Dedifferentiated amniotic fluid mesenchymal stem cell (primary cell): ENCODE data around the gene TTC39C.

Experiments used
- DNase-seq: peaks from one replicate; pipeline ENCODE4 v3.0.0-alpha.2; 2016; ENCODE audit errors: extremely low spot score

TTC39C gene

DNA sequence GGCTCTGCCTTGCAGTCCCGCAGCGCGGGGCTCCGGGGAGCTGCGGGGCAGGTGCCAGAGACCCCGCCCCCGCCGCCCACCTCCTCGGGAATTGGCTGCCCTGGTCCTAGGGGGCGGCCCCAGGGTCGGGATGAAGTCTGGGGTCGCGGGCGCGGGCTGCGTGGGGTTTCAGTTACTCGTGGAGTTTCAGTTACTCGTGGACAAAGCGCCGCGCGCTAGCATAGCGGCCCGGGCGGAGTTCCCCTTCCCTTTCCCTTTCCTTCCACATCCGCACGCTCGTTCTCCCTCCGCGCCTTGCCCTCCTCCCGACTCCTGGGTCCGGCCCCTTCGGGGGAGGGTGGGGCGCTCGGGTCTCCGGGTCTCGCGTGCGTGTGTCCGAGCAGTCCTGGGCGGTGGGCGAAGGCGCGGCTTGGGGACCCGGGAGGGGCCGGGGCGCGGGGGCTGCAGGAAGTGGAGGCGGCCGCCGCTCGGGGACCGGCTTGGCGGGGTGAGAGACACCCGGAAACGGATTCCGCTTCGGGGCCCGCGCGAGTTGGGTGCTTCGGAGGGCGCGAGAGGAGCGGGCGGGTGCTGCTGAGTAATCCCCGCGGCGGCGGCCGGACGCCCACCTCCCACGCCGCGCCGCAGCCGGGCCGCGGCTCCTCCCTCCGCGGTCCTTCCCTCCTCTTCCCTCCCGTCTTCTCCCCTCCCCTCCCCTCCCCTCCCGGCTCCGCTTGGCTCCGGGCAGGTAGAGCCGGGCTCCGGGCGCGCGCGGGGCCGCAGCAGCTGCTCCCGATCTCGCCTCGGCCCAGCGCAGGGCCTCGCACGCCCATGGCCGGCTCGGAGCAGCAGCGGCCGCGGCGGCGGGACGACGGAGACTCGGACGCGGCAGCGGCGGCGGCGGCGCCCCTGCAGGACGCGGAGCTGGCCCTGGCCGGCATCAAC lies at the start of gene TTC39C:
Gene TTC39C, plus strand, starts transcription at position 693 of the 924 bp plus-strand sequence. Its CDS starts 118 bp downstream, at position 811.
- DNase-seq = peak; percentile 63

DNA sequence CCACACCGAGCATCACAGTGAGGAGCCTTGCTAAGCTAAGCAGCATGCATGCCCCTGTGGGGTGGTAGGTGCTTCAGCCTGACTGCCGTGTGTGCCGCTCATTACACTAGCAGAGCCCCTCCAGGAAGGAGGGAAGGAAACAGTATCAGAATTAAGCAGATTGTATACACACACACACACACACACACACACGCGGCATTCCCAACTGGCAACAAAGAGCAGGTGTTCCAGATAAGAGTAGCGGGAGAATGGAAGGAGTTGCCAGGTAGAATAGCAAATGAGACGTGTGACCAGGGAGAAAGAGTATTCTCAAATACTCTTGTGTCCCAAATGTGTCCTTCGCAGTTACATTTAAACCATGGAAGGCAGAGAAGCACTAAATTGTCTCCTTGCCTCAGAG lies 47.6 kb upstream of the TTC39C start:
- no peak for DNase-seq

DNA sequence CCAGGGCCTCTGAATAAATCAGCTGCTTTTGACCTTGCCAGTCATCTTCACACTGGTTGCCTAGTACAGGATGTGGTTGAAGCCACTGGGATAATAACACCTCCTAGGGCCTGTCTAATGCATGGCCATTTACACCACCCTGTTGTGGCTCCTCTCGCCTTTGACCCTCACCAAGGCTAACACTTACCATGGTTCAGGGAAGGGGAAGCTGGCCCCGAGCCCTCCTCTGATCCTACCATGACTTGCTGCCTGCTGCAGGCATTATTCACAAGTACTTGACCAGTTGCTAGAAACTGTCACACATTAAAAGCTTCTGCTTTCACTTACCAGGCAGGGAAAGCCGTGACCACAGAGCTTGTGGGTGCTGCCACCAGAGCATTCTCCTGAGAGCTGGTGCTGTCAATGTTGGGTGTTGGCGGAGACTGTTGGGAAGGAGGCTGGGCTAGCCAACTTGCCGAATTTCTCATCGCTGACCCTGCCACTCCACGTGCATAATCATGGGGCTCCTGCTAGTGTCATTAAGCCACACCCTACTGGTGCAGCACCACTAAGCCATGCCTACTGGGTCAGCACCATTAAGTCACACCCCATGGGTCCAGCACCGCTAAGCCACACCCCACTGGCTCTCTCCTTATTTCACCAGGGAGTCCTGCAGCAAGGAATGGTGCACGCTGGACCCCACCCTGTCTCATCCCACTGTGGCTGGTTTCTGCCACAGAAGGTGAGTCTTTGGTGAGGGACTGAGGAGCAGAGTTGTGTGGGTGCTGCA lies 47.0 kb upstream of the TTC39C start:
- DNase-seq = no peak

DNA sequence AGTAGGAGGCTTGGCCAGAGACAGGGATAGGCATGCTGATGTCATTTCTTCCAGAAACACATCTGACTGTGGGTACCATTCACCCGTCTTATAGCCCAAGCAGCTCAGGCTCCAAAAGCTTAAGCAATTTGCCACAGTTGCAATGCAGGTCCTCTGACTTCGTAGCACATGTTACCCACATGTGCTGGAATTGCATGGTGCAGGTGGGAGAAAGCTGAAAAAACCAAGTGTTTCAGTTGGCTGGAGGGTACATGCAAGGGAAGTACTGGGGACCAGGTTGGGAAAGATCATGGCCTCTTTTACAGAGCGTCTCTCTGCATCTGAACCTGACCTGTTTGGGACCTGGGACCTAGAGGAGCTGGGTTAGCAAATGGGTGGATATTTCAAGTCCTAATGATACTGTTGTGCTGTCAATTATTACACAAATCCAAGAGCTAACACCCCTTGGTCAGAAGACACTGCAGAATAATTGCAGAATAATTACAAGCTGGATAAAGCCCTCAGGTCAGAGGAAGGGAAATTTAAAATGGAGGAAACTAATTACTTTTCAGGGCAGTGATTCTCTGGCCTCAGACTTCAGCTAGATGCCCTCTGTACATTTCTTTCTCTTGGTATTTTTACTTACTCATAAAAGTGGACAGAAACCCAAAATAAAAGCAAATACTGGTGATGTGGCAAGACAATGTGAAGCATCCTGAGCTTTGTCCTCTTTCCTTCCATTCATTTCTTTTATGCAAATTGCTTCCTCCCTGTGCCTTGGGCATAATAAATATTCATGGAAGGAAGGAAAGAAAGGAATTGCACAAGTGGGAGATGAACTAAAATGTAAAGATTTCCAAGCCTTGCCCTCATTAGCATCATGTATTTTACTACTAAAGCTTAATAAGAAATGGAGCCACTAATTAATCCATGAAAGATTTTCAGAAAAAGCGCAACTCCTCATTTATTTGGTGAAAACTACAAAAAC lies 45.6 kb upstream of the TTC39C start:
- no peak for DNase-seq

DNA sequence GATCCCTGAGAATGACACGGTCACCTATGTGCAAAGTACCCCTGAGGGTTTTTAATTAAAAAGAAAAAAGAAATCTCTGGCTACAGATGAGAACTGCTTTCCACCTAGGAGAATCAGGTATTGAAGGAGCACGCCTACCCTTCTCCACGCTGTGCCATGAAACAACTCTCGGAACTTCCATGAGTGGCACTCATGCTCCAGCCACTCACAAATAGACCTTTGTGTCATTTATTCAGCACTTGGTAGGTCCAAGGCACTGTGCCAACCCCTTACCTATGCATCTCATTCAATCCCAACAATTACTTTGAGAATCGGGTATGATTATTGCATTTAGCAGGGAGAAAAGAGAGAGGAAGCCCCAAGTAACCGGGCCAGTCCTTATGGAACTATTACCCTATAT lies 44.9 kb upstream of the TTC39C start:
- DNase-seq = no peak

DNA sequence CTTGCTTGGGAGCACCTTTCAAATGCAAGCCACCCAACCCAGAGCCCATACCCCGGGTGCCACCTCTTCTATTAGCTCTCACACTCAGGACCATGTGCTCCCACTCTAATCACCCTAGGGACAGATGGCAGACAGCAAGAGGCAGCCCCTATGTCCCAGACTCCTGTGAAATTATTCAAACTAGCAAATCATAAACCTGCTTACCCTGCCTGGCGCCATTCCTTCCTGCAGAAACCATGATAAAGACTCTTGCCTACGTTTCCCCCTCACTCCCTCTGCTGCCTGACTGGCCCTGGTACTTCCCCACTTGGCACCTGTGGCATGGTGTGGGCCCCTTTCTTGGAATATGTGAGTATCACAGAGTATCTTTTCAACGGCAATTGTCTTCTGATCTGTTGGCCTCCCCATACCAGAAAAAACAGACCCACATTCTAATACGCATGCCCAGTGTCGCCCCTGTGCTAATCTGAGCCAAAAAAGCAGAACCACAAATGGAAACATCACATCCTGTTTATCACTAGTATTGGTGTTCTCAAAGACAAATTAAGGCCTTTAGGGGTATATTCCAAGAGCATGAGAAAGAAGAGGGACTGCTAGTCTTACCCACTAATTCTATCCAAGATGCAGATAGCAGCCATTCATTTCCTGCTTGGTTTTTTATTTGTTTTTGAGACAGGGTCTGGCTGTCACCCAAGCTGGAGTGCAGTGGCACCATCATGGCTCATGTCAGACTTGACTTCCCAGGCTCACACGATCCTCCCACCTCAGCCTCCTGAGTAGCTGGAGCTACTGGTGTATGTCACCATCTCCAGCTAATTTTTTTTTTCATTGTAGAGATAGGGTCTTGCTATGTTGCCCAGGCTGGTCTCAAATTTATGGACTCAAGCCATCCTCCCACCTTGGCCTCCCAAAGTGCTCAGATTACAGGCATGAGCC lies 44.1 kb upstream of the TTC39C start:
- DNase-seq = no peak

DNA sequence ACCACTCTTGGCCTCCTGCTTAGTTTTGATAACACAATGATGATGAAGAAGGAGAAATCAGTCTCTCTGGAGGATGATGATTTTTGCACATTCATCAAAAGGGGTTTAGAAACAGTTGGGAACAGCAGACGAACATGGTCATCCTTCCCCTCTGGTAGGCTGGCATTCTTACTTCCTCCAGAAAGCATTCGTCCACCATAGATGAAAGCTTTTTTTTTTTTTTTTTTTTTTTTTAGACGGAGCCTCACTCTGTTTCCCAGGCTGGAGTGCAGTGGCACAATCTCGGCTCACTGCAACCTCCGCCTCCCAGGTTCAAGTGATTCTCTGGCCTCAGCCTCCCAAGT lies 43.5 kb upstream of the TTC39C start:
- DNase-seq = no peak

DNA sequence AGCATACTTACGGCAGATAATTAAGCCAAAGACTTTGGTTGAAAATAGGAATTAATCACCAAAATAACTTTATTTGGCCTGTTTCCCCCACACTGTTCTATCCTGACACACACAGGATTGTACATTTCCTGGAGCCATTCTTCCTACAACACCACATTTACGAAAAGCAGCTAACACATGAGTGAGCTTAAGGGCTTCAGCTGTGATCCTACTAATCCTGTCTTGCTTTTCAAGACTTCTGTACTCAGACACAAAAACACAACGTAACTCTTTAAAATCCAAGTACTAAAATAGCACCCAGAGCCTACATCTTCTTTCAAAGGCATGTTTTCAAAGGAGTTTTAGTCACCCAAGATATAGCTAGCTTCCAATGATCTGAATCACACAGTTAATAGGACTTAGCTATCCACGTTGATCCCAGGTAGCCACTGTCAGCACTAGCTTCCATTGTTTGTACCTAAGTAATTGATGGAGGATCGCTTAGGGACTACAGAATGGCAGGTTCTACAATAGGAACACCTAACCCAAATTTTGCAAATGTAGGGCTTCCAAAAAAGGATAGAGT lies 42.8 kb upstream of the TTC39C start:
- no peak for DNase-seq

DNA sequence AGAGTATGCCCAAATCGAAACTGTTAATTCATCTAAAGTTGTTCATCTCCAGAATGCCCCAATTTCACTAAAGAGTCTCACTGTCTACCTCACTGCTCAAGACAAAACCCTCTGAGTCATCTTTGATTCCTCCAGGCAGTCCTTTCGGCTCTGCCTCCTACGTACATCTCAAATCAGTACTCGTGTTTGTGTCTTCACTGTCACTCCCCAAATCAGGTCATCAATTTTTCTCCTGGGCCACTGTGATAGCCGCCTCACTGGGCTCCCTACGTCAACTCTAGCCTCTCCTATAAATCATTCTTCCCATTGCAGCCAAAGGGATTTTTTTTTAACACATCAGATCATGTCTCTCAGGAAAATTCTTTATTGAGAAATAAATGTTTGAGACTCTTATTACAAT lies 42.1 kb upstream of the TTC39C start:
- no peak for DNase-seq

DNA sequence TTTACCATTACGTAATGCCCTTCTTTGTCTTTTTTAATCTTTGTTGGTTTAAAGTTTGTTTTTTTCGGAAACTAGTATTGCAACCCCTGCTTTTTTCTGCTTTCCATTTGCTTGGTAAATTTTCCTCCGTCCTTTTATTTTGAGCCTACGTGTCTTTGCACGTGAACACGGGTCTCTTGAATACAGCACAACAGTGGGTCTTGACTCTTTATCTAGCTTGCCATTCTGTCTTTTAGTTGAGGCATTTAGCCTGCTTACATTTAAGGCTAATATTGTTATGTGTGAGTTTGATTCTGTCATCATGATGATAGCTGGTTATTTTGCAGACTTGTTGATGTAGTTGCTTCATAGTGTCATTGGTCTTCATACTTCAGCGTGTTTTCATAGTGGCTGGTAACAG lies 37.5 kb upstream of the TTC39C start:
- no peak for DNase-seq

DNA sequence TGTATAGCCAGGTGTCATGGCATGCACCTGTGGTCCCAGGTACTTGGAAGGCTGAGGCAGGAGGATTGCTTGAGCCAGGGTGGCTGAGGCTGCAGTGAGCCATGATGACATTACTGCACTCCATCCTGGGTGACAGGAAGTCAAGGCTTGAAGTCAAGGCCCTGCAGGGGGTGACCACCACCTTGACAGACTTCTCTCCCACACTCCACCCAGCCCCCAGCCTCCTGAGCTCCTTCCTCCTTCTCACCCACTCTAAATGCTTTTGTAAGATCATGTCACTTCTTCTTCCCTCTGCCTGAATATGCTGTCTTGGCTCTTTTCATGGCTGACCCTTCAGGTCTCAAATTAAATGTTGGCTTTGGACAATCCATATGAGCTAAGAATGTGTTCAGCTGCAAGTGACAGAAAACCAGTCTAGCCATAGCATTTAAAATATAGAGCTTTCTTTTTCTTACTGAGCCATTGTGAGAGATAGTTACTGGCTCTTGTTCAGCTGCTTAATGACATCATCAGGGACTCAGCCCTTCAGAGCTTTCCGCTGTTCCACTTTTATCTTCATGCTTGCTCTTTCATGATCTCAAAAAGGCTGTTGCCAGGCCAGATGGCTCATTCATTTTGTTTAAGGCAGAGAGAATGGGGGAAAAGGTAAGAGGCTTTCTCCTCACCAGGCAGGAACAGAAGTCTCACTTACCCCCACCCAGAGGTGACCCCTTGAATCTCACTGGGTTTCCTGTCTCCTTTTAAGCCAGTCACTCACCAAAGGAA lies 36.7 kb upstream of the TTC39C start:
- no peak for DNase-seq

DNA sequence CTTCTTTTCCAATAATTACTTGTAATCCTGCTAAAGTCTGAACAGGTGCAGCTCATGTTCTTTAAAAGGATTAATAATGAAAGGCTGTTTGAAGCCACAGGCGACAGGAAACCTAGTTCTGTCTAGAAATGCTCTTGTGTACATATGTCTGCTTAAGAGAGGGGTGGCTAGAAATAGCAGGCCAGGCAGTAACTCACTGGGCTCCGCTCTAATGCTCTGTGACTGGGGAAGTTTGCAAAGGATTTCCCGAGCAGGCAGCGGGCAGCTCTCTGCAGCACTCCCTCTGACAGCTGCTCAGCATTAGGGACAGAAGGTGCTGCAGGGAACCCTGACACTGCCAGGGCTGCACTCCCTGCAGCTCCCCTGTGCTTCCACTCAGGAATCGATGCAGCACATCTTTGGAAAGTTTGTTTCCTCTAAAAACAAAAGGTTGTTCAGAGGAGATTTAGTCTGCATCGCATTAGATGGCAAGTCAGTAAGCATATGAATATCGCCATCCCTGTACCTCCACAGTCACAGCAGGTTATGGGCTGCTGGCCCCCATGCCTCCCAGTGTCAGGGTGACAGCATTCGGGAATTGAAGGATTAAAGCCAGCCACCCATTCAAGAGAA lies 33.1 kb upstream of the TTC39C start:
- no peak for DNase-seq

DNA sequence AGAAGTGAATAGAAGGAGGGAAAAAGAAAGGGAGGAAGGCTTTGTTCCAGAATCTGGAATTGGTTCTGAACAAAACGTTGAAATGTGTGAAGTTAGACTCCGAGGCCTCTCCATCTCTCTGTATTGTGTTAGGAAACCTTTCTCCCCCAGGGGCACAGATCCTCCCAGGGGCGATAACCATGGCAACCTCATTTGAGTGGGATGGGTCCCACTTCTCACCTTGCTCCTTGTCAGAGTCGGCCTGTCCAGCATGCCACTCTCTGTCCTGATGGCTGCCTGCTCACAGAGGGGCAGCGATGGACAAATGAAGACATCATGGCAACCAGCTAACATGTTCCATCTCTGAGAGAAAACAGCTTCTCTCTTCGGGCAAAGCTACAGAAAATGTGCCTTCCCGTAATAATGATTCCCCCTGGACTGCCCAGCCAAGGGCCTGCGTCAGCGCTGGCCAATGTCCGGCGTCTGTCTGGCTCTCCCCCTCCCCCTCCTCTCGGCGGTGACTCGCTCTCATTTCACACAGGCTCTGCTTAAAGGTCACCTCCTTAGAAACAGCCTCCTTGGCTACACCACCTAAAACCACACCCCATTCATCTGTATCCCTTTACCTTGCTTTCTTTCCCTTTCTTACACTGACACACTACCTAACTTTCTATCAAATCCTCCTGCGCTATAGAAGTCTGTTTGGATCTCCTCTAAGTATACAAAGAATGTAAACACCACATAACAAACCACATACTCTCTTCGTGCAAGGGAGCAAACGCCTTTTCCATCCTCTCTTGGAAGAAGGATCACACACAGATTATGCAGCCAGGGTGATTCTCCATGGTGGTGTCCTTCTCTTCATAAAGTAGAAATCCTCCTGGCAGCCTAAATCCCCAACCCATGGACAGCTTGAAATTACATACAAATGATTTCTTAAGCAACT lies 32.1 kb upstream of the TTC39C start:
- peak; percentile 51 for DNase-seq

DNA sequence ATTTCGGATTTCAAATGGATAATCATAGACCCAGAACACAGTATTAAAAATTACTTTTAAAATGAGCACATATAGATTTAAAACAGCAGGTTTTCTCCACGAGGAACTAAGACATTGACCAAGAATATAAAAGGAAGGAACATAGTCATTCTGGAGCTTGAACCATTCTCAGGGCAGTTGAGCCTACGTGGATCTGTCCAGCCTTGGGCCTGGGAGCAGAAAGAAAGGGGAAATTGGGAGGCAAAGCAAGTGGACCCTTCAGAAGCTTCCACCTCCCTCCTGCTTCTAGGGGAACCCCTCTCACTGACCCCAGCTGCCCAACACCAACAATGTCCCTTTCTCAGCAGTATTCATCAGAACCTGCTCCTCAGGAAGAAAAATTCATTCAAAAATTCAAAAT lies 31.4 kb upstream of the TTC39C start:
- no peak for DNase-seq

DNA sequence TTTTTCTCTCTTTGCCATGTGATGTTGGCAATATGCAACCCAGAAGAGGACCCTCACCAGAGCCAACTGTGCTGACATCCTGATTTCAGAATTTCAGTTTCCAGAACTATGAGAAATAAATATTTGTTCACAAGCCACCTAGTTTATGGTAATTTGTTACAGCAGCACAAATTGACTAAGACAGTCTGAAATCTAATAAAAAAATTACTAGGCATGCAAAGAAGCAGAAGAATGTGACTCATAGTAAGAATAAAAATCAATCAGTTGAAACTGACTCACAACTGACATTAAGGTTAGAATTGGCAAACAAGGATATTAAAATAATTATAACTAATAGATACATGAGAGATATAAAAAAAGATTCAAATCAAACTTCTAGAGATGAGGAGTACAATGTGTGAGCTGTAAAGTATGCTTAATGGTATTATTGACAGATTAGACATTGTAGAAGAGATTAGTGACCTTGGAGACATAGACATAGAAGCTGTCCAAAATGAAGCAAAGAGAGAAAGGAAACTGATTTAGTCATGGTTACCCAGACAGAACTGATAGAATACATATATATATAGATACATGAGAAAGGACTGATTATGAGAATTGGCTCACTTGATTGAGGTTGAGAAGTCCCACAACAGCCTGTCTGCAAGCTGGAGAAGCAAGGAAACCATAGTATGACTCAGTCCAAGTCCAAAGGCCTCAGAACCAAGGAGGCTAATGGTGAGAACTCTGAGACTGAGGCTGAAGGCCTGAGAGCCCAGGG lies 27.8 kb upstream of the TTC39C start:
- DNase-seq = no peak

DNA sequence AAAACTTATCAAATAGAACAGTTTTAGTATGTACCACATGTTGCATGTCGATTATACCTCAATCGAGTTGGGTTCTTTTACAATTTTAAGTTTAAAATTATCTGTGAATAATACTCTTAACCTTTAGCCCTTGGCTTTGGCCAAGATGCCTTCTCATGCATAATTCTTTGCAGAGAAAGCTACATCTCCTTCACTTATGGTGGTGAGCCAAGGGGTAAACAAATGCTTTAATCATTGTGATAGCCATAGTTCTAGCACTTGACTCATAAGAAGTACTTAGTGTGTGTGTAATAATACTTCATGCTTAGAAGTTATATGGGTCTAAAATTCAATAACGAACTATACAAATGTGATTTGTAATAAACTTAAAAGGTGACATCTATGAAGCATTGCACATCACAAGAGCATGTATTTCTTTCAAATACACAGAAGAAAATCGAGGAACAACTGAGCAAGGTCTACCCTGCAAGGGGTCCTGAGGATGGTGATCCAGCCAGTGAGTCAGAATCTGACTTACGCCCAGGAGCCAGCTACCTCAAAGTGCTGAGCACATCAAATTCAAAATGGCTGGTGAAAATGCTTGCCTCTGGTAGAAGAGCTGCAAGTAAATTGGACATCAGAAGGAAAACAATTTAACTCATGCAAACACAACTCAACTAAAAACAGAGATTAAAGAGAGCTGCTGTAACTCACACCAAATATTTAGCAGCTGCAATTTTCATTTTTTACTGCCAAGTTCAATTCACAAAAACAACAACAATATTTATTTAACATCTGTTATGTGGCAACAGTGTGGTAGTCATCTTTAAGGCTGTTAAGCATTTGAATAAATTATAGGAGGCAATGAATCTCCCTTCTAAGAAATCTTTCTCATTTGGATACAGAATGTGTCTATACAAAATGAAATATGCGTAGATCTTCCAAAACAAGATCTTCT lies 23.8 kb upstream of the TTC39C start:
- no peak for DNase-seq
